HCT116 (cell line): ENCODE results near the gene MYLK2. TPM values are rescaled to one million over a fixed set of nuclear protein-coding genes. Genes with fewer than 3 reads are reported as not detected.
A peak's percentile ranks its signal among the peaks of the same experiment; 100 is the strongest.

Experiments used
- ATAC-seq: fragments of 200-7000 bp; cut with Tn5 transposase; 2 replicates; pipeline ENCODE4 v1.9.1; 2020; ENCODE audit warnings: mild to moderate bottlenecking, moderate library complexity
- BruUV-seq: library from RNA; stranded (reverse); fragments of 400-500 nt; replicated peaks from 2 replicates; lab custom pipeline; 2021; lab: Mats Ljungman, UMichigan
- CTCF ChIA-PET: fragments of 300-600 bp; sonication (Branson Sonifier 250); formaldehyde crosslinking; loops from one replicate; lab custom pipeline; 2021; ENCODE audit warnings: antibody characterized with exemption; lab: Charles Lee
- POLR2A ChIA-PET: fragments of 300-600, 350-600 bp; sonication (Branson Sonifier 250); formaldehyde crosslinking; loops from one replicate; lab custom pipeline; 2021; ENCODE audit warnings: antibody characterized with exemption; lab: Charles Lee
- RAD21 ChIA-PET, 2 experiments: fragments of 300-600 bp; sonication (Branson Sonifier 250); formaldehyde crosslinking; loops; one replicate each; lab custom pipeline; 2023; ENCODE audit warnings: low total read pairs in 2 of 2; ENCODE audit not compliant: uncharacterized antibody in 2 of 2, unreplicated experiment in 2 of 2, low non-redundant PET in 1 of 2; lab: Charles Lee
- DNase-seq: peaks from one replicate; pipeline ENCODE4 v3.0.0-alpha.2; 2010; ENCODE audit warnings: low read depth, low spot score
- H2AFZ ChIP-seq: fragments of 200-600 bp; shearing (Covaris generic), sonication (generic); 2 replicates; pipeline ENCODE4 v1.6.1; 2017; ENCODE audit warnings: low read depth, mixed run types, mixed read lengths, antibody characterized with exemption, low read length; ENCODE audit not compliant: poor library complexity, severe bottlenecking
- H3K27ac ChIP-seq: 2 replicates; pipeline ENCODE4 v1.5.1; 2012; ENCODE audit warnings: low read depth, low read length
- H3K27me3 ChIP-seq: fragments of 200-600 bp; sonication (generic); 2 replicates; pipeline ENCODE4 v1.6.1; 2016; ENCODE audit warnings: mixed run types, low read length, mixed read lengths; ENCODE audit not compliant: insufficient read depth
- H3K36me3 ChIP-seq, 2 experiments: fragments of 200-500 bp in 1 of 2; fragments of 200-600 bp in 1 of 2; sonication (Bioruptor generic) in 1 of 2; sonication (generic) in 1 of 2; 2 replicates each; pipeline versions ENCODE4 v1.5.1 to v1.6.1; 2014 to 2016; ENCODE audit warnings: low read length in 2 of 2, inconsistent platforms in 1 of 2, mixed read lengths in 1 of 2, mixed run types in 1 of 2; ENCODE audit not compliant: insufficient read depth in 2 of 2, control insufficient read depth in 1 of 2
- H3K4me1 ChIP-seq, 2 experiments: fragments of 200-600 bp in 1 of 2; sonication (generic) in 1 of 2; 2 replicates each; pipeline versions ENCODE4 v1.5.1 to v1.6.1; 2012 to 2017; ENCODE audit warnings: low read length in 2 of 2, inconsistent platforms in 1 of 2, mild to moderate bottlenecking in 1 of 2, mixed read lengths in 1 of 2, mixed run types in 1 of 2, moderate library complexity in 1 of 2; ENCODE audit not compliant: insufficient read depth in 2 of 2, control insufficient read depth in 1 of 2
- H3K4me2 ChIP-seq: fragments of 200-600 bp; sonication (generic); 2 replicates; pipeline ENCODE4 v1.6.1; 2017; ENCODE audit warnings: mixed run types, low read length, mixed read lengths
- H3K4me3 ChIP-seq, 2 experiments: fragments of 200-600 bp in 1 of 2; sonication (generic) in 1 of 2; replicated peaks in 1 of 2; 2 replicates each; pipeline ENCODE4 v1.5.1; 2011 to 2016; ENCODE audit warnings: low read length in 2 of 2, control low read depth in 1 of 2, low read depth in 1 of 2, mild to moderate bottlenecking in 1 of 2, mixed read lengths in 1 of 2, mixed run types in 1 of 2
- H3K79me2 ChIP-seq: fragments of 200-600 bp; sonication (generic); 2 replicates; pipeline ENCODE4 v1.6.1; 2017; ENCODE audit warnings: mild to moderate bottlenecking, mixed run types, low read length, moderate library complexity, mixed read lengths; ENCODE audit not compliant: insufficient read depth
- H3K9ac ChIP-seq: fragments of 200-600 bp; sonication (generic); 2 replicates; pipeline ENCODE4 v1.6.1; 2016; ENCODE audit warnings: low read length, mixed read lengths
- H3K9me2 ChIP-seq: fragments of 200-600 bp; sonication (generic), shearing (Covaris generic); 2 replicates; pipeline ENCODE4 v1.6.1; 2017; ENCODE audit warnings: mixed run types, mild to moderate bottlenecking, moderate library complexity; ENCODE audit not compliant: insufficient read depth
- H3K9me3 ChIP-seq, 2 experiments: fragments of 200-500 bp in 1 of 2; fragments of 200-600 bp in 1 of 2; sonication (Bioruptor generic) in 1 of 2; sonication (generic) in 1 of 2; 2 replicates each; pipeline ENCODE4 v1.6.1; 2014 to 2017; ENCODE audit warnings: low read length in 2 of 2, mixed read lengths in 2 of 2, inconsistent platforms in 1 of 2, low read depth in 1 of 2, mild to moderate bottlenecking in 1 of 2, mixed run types in 1 of 2, moderate library complexity in 1 of 2; ENCODE audit not compliant: control insufficient read depth in 1 of 2, insufficient read depth in 1 of 2
- H4K20me1 ChIP-seq: fragments of 200-600 bp; sonication (generic), shearing (Covaris generic); 2 replicates; pipeline ENCODE4 v1.6.1; 2017; ENCODE audit warnings: mixed run types, mild to moderate bottlenecking, moderate library complexity; ENCODE audit not compliant: insufficient read depth
- ELF1 ChIP-seq: IDR thresholded peaks from 2 replicates; pipeline ENCODE4 v1.6.1; 2012; ENCODE audit warnings: low read depth, borderline replicate concordance
- RAD21 ChIP-seq: IDR thresholded peaks from 2 replicates; pipeline ENCODE4 v1.6.1; 2012; ENCODE audit warnings: low read depth, mild to moderate bottlenecking
- ZNF274 ChIP-seq: fragments of 200-500 bp; sonication (Bioruptor generic); IDR thresholded peaks from 2 replicates; pipeline ENCODE4 v1.6.1; 2014; ENCODE audit warnings: mild to moderate bottlenecking, low read depth, low read length, inconsistent platforms
- intact Hi-C: fragments of 100-400 bp; cut with micrococcal nuclease; formaldehyde crosslinking; loops from 2 replicates; pipeline ENCODE4 v1.10.0; 2022
- total RNA-seq: library from RNA; stranded (reverse); gene quantifications from one replicate; pipeline ENCODE4 v1.2.1, GENCODE V29; 2021; ENCODE audit not compliant: unreplicated experiment
- TF ChIP-seq, protein P1 (sequence below): IDR thresholded peaks from 2 replicates; pipeline ENCODE4 v1.6.1; 2011; ENCODE audit warnings: mild to moderate bottlenecking, low read length, moderate library complexity; ENCODE audit not compliant: insufficient replicate concordance; ENCODE audit errors: extremely low read depth
- TF ChIP-seq, protein P2 (sequence below), 3 experiments: fragments of 200-600 bp in 1 of 3; sonication (generic) in 1 of 3; IDR thresholded peaks in 2 of 3; conservative IDR thresholded peaks in 1 of 3; 2 replicates each; pipeline ENCODE4 v1.5.1; 2012 to 2017; ENCODE audit warnings: low read depth in 2 of 3, low read length in 2 of 3, antibody characterized with exemption in 1 of 3, borderline replicate concordance in 1 of 3, control low read depth in 1 of 3, mild to moderate bottlenecking in 1 of 3, mixed read lengths in 1 of 3, mixed run types in 1 of 3, moderate library complexity in 1 of 3; ENCODE audit not compliant: insufficient read depth in 1 of 3
- TF ChIP-seq, protein P3 (sequence below): IDR thresholded peaks from 2 replicates; pipeline ENCODE4 v1.6.1; 2012

MYLK2 gene
- total RNA-seq, 1 experiment from 2014 or later: 0.34 TPM

DNA sequence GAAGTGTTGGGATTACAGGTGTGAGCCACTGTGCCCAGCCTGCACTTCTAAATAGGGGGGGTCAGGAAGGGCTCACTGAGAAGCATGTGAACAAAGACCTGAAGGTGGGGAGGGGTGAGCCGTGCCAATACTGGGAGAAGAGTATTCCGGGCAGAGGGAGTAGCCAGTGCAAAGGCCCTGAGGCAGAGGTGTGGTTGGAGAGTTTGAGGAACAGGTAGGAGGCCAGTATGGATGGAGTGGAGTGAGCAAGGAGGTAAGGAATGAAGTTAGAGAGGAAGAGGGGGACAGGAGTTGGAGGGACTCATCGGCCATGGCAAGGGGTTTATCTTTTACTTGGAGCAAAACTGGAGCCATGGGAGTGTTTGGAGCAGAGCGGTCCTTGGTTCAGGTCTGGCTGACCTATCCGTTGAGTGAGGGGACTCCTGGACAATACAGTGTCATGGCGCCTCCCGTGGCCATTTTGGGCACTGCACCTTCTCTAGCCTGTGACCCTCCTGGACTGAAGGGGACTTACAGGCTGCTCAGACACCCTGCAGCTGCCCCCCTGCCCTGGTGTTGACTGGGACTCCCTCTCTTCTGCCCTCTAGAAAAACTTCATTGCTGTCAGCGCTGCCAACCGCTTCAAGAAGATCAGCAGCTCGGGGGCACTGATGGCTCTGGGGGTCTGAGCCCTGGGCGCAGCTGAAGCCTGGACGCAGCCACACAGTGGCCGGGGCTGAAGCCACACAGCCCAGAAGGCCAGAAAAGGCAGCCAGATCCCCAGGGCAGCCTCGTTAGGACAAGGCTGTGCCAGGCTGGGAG is 14.2 kb downstream of the MYLK2 start:
- Histone ChIP-seq H3K27me3 (no peaks in the 10 kb centered on the region), H3K4me2 (no peak overlapping the region), H2AFZ (no peak overlapping the region), H3K79me2 (no peaks in the 10 kb centered on the region), H3K4me3 (no peak overlapping the region), H3K9ac (no peak overlapping the region), H3K4me1 (peaks cover 15 to 36% of the 10 kb centered on the region in 2 experiments), H3K9me2 (no peaks in the 10 kb centered on the region), H4K20me1 (no peaks in the 10 kb centered on the region), H3K27ac (no peak overlapping the region), H3K9me3 (no peaks in the 10 kb centered on the region), H3K36me3 (no peaks in the 10 kb centered on the region)
- peak; percentile 69 for ATAC-seq
- CTCF ChIA-PET: interaction anchor here (0.9 to 1.8 kb wide), 3 partner anchors 10 to 258 kb away, joined by 3 to 5 read pairs (median 3); no protein-coding TSS in a partner anchor
- TF ChIP-seq, protein P1, sequence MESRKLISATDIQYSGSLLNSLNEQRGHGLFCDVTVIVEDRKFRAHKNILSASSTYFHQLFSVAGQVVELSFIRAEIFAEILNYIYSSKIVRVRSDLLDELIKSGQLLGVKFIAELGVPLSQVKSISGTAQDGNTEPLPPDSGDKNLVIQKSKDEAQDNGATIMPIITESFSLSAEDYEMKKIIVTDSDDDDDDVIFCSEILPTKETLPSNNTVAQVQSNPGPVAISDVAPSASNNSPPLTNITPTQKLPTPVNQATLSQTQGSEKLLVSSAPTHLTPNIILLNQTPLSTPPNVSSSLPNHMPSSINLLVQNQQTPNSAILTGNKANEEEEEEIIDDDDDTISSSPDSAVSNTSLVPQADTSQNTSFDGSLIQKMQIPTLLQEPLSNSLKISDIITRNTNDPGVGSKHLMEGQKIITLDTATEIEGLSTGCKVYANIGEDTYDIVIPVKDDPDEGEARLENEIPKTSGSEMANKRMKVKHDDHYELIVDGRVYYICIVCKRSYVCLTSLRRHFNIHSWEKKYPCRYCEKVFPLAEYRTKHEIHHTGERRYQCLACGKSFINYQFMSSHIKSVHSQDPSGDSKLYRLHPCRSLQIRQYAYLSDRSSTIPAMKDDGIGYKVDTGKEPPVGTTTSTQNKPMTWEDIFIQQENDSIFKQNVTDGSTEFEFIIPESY: no peak
- TF ChIP-seq ZNF274: no peak
- TF ChIP-seq, protein P2, sequence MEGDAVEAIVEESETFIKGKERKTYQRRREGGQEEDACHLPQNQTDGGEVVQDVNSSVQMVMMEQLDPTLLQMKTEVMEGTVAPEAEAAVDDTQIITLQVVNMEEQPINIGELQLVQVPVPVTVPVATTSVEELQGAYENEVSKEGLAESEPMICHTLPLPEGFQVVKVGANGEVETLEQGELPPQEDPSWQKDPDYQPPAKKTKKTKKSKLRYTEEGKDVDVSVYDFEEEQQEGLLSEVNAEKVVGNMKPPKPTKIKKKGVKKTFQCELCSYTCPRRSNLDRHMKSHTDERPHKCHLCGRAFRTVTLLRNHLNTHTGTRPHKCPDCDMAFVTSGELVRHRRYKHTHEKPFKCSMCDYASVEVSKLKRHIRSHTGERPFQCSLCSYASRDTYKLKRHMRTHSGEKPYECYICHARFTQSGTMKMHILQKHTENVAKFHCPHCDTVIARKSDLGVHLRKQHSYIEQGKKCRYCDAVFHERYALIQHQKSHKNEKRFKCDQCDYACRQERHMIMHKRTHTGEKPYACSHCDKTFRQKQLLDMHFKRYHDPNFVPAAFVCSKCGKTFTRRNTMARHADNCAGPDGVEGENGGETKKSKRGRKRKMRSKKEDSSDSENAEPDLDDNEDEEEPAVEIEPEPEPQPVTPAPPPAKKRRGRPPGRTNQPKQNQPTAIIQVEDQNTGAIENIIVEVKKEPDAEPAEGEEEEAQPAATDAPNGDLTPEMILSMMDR (IDR thresholded peaks at IDR 0.05 in 2 of 3, conservative IDR thresholded peaks at IDR 0.05 in 1 of 3; ENCODE audit: borderline replicate concordance in 1 of 3, insufficient read depth in 1 of 3, low read depth in 2 of 3, low read length in 2 of 3): peak; percentile 25 to 97 (median 92); a peak in 4 of 6 replicates
- TF ChIP-seq, protein P3, sequence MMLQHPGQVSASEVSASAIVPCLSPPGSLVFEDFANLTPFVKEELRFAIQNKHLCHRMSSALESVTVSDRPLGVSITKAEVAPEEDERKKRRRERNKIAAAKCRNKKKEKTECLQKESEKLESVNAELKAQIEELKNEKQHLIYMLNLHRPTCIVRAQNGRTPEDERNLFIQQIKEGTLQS: no peak
- TF ChIP-seq ELF1: no peak
- peak; percentile 54 for TF ChIP-seq RAD21
- POLR2A ChIA-PET: no interaction called here
- no TSS peak for BruUV-seq
- RAD21 ChIA-PET: interaction anchor here (0.6 to 0.7 kb wide), 2 partner anchors 10 to 276 kb away, joined by 3 to 7 read pairs; no protein-coding TSS in a partner anchor
- intact Hi-C loops: no loop called here
- peak; percentile 36 for DNase-seq
